GM12865 (cell line): ENCODE measurements around the gene IGFN1.

Source experiments
- DNase-seq: peaks from one replicate; pipeline ENCODE4 v3.0.0; 2010; ENCODE audit warnings: low read depth
- H3K4me3 ChIP-seq: 2 replicates; pipeline ENCODE4 v1.5.1; 2011; ENCODE audit warnings: mild to moderate bottlenecking, low read depth, low read length, control low read depth
- CTCF ChIP-seq: IDR thresholded peaks from 2 replicates; pipeline ENCODE4 v1.5.1; 2011; ENCODE audit warnings: low read length, control low read depth, low read depth, inconsistent platforms; ENCODE audit not compliant: insufficient read depth; ENCODE audit errors: missing control alignments

IGFN1 gene

DNA sequence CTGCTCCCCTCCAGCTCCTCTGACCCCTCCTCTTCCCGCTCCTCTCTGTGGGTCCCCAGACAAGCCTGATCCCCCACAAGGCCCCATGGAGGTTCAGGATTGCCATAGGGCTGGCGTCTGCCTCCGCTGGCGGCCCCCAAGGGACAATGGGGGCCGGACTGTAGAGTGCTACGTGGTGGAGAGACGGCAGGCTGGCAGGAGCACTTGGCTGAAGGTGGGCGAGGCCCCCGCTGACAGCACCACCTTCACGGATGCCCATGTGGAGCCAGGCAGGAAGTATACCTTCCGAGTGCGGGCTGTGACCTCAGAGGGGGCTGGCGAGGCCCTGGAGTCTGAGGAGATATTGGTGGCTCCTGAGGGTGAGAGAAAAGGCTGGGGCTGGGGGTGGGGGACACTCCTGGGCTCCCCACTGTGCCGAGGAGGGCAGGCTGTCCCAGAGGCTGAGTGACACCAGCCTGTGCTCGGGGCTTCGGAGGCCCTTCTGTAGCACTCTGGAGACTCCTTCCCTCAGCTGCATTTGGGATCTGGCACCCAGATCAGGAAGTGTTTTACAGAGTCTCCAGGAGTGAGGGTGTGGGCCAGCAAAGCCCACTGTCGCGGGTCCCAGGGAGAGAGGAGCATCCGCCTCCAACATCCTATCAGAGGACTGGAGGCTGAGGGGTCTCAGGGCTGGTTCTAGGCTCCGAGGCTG is 25.9 kb downstream of the IGFN1 start:
- no peak for TF ChIP-seq CTCF

DNA sequence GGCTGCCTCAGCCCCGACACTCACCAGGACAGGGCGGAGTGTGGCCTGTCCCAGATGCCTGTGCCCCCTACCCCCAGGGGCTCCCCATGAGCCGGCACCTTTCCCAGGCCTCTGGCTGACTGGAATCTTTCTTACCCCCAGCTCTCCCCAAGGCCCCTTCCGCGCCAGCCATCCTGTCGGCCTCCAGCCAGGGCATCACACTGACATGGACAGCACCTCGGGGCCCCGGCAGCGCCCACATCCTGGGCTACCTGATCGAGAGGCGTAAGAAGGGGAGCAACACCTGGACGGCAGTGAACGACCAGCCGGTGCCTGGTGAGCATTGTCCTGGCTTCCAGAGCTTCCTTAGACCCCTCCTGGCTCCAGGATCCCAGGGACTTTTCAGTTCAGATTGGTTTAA is 26.5 kb downstream of the IGFN1 start:
- TF ChIP-seq CTCF: no peak
- no peak for DNase-seq
- H3K4me3 ChIP-seq: no peak overlapping the region

More for the DNA sequence above, 25.9 kb downstream of the IGFN1 start:
- H3K4me3 ChIP-seq: no peak overlapping the region
- no peak for DNase-seq

- no peak for TF ChIP-seq CTCF
- no peak for DNase-seq
- H3K4me3 ChIP-seq: no peak overlapping the region
Measured at GRCh38 chr1:201217851-201218250, 27.2 kb downstream of the IGFN1 start.

DNA sequence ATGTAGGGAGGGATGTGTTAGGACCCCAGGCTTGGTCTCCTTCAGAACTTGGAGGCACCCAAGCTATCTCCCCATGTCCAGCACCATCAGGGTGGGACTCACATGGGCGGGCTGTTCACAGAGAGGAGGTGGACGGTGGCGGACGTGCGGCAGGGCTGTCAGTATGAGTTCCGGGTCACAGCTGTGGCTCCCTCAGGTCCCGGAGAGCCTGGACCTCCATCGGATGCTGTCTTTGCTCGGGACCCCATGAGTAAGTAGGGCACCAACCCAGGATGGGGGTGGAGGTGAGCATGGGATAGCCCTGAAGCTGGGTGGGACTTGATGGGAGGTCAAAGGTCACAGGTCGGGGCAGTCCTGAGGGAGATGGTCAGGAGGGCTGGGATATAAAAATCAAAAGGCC is 27.8 kb downstream of the IGFN1 start:
- no peak for TF ChIP-seq CTCF
- H3K4me3 ChIP-seq: no peak overlapping the region
- no peak for DNase-seq

DNA sequence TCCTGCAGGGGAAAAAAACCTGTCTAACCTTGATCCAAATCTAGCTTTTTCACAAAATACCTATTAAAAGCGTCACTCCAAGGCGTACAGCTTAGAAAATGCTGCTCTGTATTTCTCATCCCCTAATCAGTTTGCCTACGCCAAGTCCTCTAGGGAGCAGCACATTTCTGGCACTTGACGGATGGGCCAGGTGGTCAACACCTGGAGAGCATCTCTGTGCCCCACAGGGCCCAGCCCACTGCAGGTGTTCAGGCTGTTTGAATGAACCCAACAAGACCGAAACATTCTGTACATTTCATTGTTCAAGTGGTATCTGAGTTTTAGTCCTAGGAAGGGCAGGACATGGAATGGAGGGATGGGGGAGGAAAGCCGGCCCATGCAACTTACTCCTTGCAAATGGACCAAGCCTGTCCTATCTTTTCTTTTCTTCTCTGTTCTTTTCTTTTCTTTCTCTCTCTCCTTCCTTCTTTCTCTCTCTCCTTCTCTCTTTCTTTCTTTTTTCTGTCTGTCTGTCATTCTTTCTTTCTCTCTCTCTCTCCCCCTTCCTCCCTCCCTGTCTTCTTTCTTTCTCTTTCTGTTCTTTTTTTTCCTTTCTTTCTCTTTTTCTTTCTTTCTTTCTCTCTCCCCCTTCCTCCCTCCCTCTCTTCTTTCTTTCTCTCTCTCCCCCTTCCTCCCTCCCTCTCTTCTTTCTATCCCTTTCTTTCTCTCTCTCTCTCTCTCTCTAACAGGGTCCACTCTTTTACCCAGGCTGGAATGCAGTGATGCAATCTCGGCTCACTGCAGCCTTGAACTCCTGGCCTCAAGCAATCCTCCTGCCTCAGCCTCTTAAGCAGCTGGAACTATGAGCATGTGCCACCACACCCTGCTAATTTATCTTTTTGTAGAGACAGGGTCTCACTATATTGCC is 29.1 kb downstream of the IGFN1 start:
- no peak overlapping the region for H3K4me3 ChIP-seq
- no peak for DNase-seq
- TF ChIP-seq CTCF: no peak

DNA sequence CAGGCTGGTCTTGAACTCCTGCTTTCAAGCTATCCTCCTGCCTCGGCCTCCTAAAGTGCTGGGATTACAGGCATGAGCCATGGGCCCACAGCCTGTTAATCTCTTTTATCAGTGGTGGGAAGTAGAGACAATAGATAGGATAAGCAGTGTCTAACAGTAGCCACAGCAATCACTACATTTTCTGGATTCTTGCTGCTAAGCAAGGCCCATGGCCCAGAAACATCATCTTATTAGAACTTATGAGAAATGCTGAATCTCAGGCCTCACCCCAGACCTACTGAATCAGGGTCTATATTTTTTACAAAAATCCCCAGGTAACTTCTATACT is 29.7 kb downstream of the IGFN1 start:
- no peak overlapping the region for H3K4me3 ChIP-seq
- no peak for TF ChIP-seq CTCF
- no peak for DNase-seq
